NCI-H146 treated with DMSO at 0.1 percent for 48 hours (cell line): ENCODE results near the gene ATRNL1.
"Not testable (repeated sequence)": the region's sequence is repeated elsewhere in the genome, so short reads cannot be mapped to it uniquely, and the experiment has no call there.

Experiments used
- DNase-seq: peaks from one replicate; lab custom pipeline; 2025; ENCODE audit not compliant: unreplicated experiment; lab: John Stamatoyannopoulos, UW

Gene ATRNL1

DNA sequence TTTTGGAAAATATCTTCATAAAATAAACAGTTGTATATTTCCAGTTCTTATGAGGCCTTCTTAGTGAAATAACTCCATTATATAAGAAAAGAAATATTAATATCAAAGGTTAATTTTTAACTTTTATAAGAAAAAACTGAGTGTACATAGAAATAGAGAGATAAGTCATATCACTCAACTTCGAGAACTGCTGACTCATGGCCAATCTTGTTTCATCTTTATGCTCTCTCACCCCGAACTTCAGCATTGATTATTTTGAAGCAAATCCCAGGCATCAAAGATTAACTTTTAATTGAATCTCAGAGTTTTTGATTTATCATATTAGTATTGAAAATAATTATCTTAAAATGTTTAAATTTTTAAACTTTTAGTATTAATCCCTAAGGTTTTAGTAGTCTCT is 652.8 kb downstream of the ATRNL1 start:
- no peak for DNase-seq

- DNase-seq: no peak
Measured at GRCh38 chr10:115747811-115748210, 654.6 kb downstream of the ATRNL1 start.

- DNase-seq: not testable (repeated sequence)
Measured at GRCh38 chr10:115758488-115758887, 665.3 kb downstream of the ATRNL1 start.

GRCh38 chr10:115760131-115760530 is 667.0 kb downstream of the ATRNL1 start:
- DNase-seq: no peak

DNA sequence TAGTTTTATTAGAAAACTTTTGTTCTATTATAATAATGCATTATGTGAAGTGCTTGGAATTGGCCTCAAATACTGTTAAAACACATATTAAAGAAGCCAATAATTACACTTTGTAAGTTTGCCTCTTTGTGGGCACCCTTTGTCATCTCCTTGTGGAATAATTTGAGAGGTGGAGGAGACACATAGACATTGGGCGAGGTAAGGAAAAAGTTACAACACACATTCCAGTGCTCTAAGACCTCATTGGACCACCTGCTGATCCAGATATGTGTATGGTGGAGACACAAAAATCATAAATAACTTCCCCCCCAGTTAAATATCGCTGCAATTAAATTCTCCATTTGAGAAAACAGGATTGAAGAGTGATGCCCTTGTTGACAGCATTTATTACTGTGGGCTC is 668.0 kb downstream of the ATRNL1 start:
- DNase-seq: no peak

DNA sequence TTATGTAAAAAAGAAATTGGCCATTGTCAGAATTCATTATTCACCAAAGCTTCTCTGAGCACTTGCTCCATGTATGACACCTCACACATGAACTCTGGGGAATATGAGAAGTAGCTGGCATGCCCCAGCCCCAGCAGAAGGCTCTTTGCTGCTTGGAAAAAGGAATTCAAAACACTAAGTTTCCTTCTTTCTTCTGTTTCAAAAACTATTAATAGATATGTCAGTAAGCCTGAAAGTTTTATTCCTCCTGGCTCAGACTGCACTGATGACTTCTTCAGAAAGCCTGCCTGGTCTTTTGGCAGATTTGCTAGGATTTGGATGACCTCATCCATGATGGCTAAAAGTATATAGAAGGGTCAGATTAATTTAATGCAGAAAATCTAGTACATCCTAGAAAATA is 668.9 kb downstream of the ATRNL1 start:
- DNase-seq: no peak

DNA sequence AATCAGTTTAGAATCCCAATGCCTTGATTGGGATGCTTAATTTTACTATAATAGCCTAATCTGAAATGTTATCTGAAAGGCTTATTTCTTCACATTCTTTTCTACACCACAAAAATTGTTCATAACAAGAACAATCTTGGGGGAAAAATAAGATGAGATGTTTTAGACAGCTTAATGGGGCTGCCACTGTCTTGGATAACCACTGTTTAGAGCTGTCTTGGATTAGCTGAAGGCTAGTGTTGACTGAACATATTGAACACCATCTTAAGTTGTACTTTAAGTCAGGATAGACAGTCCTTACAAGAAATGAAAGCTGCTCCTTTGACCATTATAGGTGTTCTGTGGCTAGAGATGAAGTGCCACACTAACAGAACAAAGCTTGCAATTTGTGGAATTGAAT is 678.6 kb downstream of the ATRNL1 start:
- no peak for DNase-seq

- no peak for DNase-seq
Measured at GRCh38 chr10:115772606-115773005, 679.4 kb downstream of the ATRNL1 start.

- DNase-seq: no peak
Measured at GRCh38 chr10:115773832-115774231, 680.7 kb downstream of the ATRNL1 start.

GRCh38 chr10:115774721-115775120 is 681.6 kb downstream of the ATRNL1 start:
- no peak for DNase-seq

- DNase-seq: no peak
Measured at GRCh38 chr10:115777646-115778045, 684.5 kb downstream of the ATRNL1 start.

DNA sequence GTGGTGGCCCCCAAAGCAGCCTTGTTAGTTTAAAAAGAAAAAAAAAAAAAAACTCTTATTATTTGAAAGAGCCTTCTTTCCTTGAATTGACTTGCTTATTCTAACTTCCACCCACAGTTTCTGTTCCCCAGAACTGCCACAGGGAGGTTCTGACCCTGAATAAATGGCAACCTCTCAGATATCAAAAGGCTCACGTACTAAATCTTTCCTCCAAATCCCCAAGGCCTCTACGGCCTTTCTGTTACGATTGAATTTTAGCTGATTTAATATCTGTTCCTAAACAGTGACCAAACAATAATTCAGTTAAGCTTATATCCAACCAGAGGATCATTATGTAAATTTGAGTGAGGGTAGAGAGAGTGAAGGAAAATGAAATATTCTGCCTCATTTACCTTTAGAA is 697.1 kb downstream of the ATRNL1 start:
- DNase-seq: no peak

DNA sequence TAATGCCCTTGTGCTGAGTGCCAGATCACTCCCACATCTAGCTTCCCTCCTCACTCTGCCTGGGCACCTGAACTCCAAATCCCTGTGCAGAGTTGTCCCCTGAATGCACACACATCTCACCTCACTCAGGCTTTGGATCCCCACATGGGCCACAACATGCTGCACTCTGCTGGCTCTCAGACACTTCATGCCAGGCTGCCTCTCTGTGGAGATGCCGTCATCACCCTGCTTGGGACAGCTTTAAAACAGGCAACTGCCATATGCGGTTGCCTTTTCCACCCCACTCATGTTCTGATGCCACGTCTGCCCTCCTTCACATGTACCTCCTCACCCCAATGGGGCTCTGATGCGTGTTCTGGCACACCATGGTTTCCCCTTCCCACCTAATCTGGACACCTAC is 702.8 kb downstream of the ATRNL1 start:
- no peak for DNase-seq

DNA sequence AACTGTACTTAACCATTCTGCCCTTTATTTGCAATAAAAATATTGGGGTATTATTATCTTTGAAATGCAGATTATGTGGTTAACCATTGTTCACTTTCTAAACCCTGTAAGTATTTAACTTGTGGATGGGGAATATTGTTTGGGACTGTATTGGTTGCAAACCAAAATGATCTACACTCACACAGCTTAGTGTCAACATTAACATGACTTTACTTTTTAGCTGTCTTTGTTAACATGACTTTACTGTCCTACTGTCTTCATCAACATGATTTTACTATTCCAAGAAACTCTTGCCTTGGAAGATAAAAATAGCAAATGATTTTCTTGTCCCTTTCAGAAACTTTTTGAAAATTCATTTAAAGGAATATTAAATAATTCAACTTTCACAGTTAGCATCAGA is 708.3 kb downstream of the ATRNL1 start:
- no peak for DNase-seq

GRCh38 chr10:115801992-115802391 is 708.8 kb downstream of the ATRNL1 start:
- no peak for DNase-seq

DNA sequence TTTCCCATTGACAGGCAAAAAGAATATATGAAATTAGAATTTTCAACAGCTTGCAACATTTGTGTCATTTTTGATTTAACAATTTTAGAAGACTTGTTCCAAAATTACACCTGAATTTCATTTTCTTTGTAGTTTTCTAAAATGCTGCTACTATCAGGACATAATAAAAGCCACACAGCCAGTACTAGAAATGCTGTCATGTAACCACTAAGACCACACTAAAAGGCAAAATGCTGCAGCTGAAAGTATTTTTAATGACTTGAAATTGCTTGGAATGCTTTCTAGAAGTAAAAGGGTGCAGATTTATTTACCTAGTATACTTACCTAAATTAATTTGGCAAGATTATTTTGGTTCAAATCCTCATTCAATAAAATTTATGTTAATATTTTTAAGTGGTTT is 709.7 kb downstream of the ATRNL1 start:
- no peak for DNase-seq

DNA sequence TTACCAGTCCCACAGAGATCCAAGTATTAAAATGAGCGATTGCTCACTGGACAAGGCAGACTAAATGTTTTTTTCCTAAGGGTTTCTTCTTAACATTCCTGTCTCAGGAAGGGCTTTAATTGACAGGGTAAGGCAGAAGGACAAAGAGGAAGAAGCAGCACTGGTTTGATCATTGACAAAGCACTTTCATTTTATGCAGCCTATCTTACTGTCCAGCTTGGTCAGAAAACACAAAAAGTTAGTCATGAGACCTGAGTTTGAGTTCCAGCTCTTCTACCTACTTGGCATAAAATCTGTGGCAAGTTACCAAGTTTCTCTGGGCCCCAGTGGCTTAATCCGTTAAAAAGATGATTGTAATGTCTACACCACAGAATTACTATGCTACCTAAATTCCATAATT is 721.4 kb downstream of the ATRNL1 start:
- no peak for DNase-seq

DNA sequence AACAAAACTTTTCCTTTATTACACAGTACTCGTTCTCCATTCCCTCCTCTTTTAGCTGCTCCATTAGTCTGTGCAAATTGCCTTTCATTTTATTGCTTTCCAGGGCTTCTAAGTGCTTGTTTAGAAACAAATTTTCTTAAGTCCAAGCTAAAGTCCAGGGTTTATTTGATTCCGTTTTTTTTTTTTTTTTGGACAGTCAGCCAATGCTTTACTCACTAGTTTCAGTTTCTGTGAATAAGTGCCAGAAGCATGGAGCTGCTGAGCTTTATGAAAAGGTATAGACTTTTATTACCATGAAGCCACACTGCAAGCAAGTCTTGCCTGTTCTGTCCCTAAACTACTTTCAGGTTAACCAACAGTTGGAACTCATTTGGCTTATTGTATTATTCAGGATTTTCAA is 724.8 kb downstream of the ATRNL1 start:
- no peak for DNase-seq

DNA sequence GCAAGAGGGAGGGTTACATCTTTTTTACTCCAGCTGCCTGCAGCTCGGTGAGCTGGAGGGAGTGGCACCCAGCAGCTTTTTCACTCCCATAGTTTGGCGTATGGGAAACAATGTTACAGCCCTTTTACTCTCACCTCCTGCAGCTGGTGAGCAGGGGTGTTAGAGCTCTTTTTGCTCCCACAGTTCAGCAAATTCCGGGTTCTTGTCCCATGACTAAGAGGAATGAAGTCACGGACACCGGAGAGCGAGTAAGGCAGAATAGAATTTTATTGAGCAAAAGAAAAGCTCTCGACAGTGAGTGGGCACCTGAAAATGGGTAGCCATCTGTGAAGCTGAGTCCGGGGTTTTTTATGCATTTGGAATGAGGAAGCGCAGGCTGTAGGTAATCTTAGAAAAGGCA is 733.2 kb downstream of the ATRNL1 start:
- DNase-seq: no peak

DNA sequence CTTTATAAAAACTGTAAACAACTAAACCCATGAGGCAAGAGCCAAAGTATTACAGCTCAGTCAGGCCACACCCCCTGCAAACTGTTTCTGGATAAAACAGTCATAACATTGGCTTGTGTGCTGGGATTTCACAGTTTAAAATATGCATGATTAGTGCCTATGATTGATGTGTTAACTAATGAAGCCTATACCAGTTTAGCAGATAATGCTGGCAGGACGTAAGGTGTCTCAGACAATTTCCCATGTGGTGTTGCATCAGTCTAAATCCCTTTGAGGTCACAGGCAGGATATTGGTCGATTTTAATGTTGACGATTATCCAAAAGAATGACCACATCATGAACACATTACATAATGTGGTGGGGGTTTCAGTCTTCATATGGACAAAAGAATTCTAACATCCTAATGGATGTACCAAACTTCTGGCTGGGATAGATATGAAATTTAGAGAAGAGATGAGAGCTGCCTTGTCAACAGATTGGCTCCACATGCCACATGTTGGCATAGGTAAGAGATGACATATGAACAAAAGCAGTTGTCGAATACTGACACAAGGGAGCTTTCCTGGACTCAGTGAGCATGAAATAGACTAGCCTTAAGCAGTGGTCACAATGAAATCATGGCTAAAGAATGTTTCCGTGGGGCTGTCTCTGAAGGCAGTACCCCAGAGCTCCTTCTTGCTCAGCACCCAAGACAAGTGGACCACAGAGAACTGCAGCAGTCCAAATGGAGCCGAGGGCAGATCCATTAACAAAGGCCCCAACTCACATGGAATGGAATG is 734.3 kb downstream of the ATRNL1 start:
- no peak for DNase-seq

DNA sequence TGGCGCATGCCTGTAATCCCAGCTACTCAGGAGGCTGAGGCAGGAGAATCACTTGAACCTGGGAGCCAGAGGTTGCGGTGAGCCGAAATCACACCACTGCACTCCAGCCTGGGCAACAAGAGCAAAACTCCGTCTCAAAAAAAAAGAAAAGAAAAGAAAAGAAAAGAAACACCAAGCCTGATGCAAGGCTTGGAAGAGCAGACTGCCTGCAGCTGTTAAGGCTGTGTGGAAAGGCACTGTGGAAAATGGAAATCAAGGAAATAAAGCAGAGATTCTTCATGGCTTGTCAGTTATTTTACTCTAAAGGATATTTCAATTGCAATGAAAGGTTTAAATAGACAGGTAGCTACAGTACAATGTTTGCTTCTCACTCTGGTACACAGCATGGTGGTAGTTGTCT is 735.0 kb downstream of the ATRNL1 start:
- not testable (repeated sequence) for DNase-seq

GRCh38 chr10:115829521-115830205 is 736.5 kb downstream of the ATRNL1 start:
- no peak for DNase-seq
